Superior temporal gyrus (tissue), 1 donor: ENCODE results near the gene IFT43.
A peak's percentile ranks its signal among the peaks of the same experiment; 100 is the strongest.

Source experiments
- DNase-seq: peaks from one replicate; pipeline ENCODE4 v3.0.0-alpha.2; 2016; ENCODE audit errors: extremely low spot score

IFT43 gene

GRCh38 chr14:76015191-76015590 is 29.6 kb downstream of the IFT43 start:
- DNase-seq, result no peak

DNA sequence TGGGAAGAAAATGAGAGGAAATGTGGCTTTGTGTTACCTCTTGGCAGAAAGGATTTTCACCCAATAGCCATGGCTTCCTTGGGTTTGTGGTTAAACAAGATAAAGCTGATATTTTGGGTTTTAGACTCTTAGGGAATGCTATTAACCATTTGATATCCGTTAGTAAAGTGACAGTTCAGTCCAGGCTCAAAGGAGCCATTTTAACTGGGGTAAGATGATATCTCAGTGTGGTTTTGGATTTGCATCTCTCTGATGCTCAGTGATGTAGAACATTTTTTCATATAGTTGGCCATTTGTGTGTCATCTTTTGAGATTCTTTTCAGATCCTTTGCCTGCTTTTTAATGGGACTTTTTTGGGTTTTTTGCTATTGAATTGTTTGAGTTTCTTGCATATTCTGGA is 30.1 kb downstream of the IFT43 start:
- no peak for DNase-seq

DNA sequence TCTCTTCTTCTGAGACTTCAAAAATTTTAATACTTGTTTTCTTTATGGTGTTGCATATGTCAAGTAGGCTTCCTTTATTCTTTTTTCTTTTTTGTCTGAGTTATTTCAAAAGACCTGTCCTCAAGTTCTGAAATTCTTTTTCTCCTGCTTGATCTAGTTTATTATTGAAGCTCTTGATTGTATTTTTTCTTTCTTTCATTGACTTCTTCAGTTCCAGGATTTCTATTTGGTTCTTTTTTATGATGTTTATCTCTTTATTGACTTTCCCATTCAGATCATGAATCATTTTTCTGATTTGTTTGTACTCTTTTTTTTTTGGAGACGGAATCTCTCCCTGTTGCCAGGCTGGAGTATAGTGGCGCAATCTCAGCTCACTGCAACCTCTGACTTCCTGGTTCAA is 34.1 kb downstream of the IFT43 start:
- DNase-seq, result no peak

GRCh38 chr14:76022991-76023390 is 37.4 kb downstream of the IFT43 start:
- DNase-seq, result no peak

GRCh38 chr14:76023757-76024156 is 38.2 kb downstream of the IFT43 start:
- no peak for DNase-seq

DNA sequence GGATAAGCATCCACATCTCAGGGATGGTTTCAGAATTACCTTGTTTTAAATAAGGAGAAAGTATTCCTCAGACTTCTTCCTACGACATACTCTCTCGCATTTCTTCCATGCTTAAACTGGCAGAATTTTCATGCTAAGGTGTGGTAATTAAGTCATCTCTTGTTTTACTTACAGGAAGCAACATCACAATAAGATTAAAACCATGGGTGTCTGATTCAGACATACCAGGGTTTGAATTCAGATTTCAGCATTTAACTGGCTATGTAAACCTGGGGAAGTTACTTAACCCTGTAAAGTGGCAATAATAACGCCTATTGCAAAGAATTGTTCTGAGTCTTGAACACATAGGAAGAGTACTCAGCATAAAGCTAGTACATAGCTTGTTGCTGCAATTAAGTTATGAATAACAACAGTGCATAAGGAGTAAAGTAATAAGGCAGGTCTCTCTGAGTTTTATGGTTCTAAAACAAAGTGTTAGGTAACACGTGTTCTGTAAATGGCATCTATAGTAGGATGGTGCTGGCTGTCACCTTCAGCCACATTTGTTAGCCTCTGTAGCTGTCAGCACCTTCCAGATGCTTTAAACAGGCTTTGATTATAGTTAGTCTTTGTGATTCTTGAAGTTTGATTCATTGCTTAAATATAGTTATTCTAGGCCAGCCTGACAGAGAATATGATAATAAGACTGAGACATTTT is 38.8 kb downstream of the IFT43 start:
- no peak for DNase-seq

DNA sequence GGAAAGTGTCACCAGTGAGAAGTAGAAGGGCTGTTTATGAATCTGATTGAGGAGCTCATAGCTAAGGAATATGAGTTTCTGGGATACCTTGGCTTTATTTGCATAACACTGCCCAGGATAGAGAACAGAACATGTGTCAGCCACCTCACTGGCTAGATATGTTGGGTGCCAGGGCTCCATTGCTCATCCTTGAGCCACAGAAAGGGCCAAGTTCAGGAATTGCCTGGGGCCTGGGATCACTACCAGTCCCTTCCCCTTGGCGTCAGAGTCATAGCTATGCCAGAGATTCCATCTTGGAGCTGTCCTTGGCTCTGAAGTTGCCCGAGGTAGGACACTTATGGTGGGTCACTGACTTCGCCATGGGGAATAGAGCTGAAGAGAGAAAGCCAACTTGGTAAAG is 49.0 kb downstream of the IFT43 start:
- DNase-seq, result no peak

DNA sequence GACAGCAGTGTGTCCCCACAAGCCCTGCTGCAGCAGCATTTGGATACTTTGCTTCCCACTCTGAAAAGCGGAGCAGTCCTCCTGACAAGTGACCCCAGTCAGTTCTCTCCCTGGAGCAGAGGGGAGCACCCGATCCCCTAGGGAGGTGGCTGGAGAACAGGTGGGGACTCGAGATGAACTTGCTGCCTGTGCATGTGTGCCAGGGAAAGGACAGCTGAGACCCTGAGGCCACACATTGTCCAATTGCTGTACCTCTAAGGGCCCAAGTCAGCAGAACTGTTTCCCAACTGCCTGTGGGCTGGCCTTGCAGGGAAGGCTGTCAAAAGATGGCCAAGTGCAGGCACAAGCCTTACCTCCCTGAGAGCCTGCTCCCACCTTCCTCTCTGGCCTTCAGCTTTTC is 55.1 kb downstream of the IFT43 start:
- DNase-seq, result no peak

- DNase-seq, result no peak
Measured at GRCh38 chr14:76045773-76046172, 60.2 kb downstream of the IFT43 start.

DNA sequence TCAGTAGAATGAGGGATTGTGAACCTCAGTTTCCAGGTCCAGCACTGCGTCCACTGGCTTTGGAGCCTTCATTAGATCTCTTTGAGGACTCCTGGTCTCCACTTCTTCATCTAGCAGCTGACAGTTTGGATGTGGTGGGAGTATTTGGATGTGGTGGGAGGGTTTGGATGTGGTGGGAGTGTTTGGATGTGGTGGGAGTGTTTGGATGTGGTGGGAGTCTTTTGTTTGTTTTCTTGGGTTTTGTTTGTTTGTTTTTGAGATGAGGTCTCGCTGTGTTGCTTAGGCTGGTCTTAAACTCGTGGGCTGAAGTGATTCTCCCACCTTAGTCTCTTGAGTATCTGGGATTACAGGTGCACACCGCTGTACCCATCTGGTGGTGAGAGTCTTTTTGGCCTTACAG is 64.7 kb downstream of the IFT43 start:
- no peak for DNase-seq

GRCh38 chr14:76050797-76051392 is 65.3 kb downstream of the IFT43 start:
- peak; percentile 96 for DNase-seq

DNA sequence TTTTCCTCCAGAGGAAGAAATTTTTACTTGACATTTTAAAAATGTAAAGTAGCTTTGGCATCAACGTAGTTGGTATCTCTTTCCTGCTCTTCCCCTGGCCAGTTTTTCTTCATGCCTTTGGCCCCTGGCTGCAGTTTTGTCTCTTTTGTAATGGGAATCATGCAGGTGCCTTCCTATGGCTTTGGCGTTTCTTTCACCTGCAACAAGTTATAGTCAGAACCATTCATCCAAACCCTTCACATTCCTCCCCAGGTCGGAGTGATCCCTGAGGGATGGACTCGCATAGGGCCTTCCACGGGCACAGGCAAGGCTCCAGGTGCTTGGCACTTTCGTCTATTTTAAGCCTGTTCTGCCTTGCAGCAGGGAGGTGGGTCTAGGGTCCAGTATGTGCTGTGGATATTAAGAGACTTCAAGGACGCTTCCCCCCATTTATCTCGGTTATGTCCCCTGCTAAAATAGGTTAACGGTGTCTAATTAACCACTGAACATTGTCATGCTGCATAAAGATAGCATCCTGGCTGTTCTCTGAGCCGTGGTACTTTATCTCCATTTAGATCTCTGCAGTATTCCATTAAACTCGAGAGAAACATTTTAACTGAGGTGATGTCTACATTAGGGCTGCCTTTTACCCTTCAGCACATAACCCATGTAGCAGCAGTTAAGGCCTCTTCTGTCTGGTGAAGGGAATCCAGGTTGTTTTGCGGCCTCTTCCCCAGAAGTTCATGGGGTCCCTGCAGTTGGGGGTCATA is 66.3 kb downstream of the IFT43 start:
- DNase-seq, result no peak

DNA sequence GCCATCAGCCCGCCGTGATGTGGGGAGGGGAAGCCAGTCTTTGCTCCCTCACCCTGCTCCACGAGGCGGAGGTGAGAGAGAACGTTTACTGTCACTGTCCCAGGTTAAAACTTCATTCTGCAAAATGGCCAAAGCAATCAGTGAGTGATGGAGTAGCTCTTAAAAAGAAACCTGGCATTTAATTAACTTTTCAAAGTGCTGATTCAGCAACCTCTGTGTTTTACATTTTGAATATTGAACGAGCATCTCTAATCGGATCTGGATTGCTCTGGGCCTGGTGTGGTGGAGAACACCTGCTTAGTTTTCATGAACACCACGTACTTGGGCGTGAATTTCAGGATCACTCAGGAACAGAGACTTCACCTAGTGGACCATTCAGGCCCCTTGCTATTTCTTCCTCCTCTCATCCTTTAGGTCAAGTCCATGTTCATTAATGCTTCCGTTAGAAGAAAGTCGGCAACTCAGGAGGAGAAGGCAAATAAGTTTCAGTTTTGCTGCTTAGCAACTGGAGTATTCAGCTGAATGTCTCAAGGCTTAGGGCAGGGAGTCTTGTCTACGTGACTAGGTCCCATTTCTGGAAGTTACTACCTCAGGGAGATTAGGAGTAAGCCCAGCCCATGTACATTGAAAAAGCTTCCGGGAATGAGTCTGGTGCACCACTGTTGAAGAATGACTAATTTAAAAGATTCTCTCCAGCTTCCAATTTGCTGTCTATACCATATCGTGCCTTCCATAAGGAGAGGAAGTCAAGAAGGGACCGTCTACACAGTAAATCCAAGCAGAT is 68.2 kb downstream of the IFT43 start:
- DNase-seq, result no peak

DNA sequence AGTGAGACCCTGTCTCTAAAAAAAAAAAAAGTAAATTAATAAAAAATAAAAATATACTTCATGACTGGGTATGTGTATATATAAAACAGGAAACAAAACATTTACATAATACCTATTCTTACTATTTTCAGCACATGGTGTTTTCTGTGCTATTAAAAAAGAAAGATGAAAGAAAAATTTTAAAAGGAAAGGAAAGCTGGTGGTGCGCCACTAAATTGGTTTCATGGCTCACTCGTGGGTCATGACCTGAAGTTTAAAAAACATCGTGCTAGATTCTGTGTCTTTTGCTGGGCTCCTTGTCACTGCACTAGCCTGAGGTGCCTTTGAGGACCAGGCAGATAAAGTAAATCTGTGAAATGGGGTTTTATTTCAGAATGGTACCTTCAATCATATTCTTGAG is 69.8 kb downstream of the IFT43 start:
- DNase-seq, result no peak

DNA sequence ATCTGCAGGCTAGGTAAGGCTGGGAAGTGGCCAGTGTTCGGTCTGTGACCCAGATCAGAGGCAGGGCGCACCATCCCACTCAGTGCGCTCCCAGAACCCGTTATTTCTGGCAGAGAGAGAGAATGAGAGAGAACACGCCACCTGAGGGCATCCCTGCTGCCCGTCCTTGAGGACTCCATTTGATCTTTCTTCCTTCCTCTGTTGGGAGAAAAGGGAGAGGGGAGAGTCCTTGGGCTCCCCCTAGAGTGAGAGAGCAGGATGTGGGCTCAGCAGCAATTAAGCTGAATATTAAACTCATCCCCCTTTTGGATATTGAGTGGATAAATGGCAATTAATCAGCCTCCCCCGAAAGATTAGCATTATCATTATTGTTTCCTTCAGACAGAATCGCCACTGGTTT is 70.6 kb downstream of the IFT43 start:
- no peak for DNase-seq

GRCh38 chr14:76057914-76058313 is 72.4 kb downstream of the IFT43 start:
- DNase-seq, result no peak

DNA sequence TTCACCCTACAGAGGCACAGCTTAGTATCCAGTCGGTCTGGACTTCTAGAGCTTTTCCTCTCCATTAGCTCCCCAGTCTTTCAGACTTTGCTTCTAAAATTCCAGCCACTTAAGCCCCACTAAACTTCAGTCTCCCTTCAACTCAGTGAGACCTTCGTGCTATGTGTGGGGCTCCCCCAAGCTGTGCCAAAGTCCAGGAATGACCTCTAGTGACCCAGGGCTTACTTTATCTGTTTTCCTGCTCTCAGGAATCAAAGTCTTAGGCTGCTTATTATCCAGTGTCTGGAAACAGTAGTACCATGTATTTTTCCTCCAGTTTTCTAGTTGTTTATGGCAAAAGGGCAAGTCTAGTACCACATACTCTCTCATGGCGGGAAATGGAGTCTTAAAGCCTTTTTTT is 77.8 kb downstream of the IFT43 start:
- DNase-seq, result no peak

DNA sequence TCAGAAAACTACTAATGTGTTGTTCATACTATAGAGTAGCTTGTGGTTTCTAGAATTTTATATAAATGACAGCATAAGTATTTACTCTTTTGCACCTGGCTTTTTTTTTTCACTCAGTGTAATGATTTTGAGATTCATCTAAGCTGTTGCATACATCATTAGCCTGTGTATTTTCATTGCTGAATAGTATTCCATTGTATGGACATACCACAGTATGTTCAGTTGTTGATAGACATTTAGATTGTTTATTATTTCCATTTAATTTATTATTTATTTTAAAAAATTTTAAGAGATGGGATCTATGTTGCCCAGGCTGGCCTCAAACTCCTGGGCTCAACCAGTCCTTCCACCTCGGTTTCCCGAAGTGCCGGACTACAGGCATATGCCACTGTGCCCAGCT is 80.0 kb downstream of the IFT43 start:
- no peak for DNase-seq

DNA sequence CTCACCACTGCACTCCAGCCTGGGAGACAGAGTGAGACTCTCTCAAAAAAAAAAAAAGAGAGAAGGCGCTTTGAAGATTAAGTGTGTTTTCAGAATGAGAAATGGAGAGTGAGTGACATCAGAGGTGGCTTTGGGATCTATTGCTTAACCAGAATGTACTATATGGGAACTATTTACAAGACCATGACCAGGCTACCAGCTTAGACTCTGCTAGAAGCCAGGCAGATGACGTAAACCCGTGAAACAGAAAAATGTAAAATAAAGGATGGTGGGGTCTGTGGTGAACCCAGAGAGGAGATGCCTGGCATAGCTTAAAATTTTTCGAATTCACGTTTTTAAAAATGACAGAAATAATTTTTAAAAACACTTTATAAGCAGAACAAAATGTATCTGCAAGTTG is 82.0 kb downstream of the IFT43 start:
- DNase-seq, result no peak

DNA sequence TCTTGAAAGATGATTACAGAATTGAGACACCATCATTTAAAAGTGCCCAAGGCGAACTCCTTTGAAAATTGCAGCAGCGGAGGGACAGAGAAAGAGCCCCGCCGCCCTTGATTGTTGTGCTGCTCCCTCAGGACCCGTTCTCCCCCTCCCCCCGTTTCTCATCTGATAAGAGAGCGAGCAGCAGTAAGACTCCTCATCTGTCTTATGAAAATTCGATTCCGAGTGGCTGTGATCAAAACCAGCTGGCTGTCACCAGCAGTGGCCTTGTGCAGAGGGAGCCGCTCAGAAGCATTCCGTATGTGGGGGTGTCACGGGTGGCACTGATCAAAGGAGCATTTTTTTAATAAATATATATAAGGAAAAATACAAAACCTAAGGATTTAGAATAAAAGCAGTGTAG is 88.2 kb downstream of the IFT43 start:
- no peak for DNase-seq

DNA sequence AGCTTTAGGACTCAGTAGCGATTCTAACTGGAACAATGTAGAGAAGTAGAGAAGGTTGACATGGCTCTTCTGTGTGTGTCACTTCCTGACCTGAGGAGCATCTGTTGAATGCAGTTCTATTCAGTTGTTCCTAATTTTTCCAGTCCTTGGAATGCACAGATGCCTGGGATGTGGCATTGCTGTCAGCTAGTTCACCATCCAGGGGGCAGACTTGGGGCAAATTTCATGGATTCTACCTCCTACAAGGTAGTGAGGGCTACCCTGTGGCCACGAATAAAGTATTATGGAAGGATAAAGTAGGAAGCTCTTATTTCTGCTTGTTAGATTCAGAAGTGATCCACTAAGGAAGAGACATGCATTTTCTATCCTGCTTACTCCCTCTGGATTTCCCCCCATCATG is 91.8 kb downstream of the IFT43 start:
- no peak for DNase-seq

DNA sequence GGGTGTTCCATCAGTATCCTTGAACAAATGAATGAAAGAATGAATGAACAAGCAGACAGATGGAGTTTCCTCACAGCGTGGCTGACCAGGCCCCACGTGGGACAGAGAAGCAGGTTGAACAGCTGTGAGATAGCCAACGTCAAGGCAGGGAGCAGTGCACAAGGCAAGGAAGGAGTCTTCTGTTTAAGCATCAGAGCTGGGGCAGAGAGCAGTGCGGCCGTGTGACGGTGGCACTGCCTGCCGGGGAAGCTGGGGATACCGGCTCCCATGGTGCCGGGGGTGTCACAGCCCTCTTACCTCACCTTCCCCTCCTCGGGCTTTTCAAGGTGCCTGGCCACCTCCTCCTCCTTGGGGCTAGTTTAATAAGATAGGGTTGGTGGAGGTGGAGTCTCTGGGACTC is 92.9 kb downstream of the IFT43 start:
- DNase-seq, result no peak
